GM12878 (cell line): ENCODE measurements around the gene CDKN1B.

Experiments
- CTCF ChIP-seq, 3 experiments: IDR thresholded peaks in 2 of 3; conservative IDR thresholded peaks in 1 of 3; 2 replicates each; pipeline ENCODE4 v1.5.1; 2011; ENCODE audit warnings: low read depth in 3 of 3, low read length in 3 of 3, mild to moderate bottlenecking in 3 of 3, control low read depth in 2 of 3, moderate library complexity in 2 of 3, inconsistent platforms in 1 of 3, mixed read lengths in 1 of 3; ENCODE audit not compliant: control insufficient read depth in 2 of 3, insufficient read depth in 1 of 3; ENCODE audit errors: extremely low read depth in 1 of 3
- MEF2A ChIP-seq: IDR thresholded peaks from 2 replicates; pipeline ENCODE4 v1.6.1; 2011; ENCODE audit warnings: low read depth, mild to moderate bottlenecking, low read length, moderate library complexity; ENCODE audit not compliant: insufficient read depth
- POLR2A ChIP-seq: IDR thresholded peaks from 2 replicates; pipeline ENCODE4 v1.6.1; 2011; ENCODE audit warnings: low read depth, mild to moderate bottlenecking, low read length

GRCh38 chr12:12748044-12748443 is 30.9 kb downstream of the CDKN1B start:
- TF ChIP-seq MEF2A (no peak), CTCF (IDR thresholded peaks at IDR 0.05 in 2 of 3, conservative IDR thresholded peaks at IDR 0.05 in 1 of 3; ENCODE audit: control insufficient read depth in 2 of 3, extremely low read depth in 1 of 3, insufficient read depth in 1 of 3, low read depth in 3 of 3, low read length in 3 of 3) (no peak), POLR2A (no peak)
